ENCODE results near the gene SETDB1.

DNA sequence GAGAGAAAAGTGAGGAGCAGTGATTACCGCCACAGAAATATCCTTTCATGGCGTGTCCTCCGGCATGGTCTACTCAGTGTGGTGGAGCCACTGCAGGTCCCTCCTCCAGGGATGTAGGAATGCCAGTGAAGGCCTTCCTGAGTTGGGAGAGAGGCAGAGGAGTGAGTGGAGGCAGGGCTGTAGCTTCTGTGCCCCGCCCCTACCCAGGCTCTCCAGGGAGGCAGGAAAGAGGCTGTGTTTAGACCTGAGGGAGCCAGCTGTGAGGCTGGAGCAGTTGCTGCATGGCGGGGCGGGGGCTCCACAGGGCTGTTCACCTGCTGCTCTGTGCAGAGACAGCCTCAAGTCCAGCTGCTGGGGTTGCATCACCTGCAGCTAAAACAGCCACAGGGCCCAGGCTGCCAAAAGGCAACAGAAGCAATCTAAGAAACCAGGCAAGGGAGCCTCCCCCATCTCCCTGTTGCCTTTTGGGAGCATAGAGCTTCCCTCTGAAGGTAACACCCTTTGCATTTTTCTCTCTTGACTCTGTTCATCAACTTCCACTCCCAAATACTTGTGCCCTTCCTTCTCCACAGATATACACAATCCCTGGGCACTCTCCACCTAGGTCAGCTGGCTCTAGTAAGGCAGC is 55.1 kb downstream of the SETDB1 start:
- TF ChIP-seq, protein P1, sequence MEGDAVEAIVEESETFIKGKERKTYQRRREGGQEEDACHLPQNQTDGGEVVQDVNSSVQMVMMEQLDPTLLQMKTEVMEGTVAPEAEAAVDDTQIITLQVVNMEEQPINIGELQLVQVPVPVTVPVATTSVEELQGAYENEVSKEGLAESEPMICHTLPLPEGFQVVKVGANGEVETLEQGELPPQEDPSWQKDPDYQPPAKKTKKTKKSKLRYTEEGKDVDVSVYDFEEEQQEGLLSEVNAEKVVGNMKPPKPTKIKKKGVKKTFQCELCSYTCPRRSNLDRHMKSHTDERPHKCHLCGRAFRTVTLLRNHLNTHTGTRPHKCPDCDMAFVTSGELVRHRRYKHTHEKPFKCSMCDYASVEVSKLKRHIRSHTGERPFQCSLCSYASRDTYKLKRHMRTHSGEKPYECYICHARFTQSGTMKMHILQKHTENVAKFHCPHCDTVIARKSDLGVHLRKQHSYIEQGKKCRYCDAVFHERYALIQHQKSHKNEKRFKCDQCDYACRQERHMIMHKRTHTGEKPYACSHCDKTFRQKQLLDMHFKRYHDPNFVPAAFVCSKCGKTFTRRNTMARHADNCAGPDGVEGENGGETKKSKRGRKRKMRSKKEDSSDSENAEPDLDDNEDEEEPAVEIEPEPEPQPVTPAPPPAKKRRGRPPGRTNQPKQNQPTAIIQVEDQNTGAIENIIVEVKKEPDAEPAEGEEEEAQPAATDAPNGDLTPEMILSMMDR (IDR thresholded peaks at IDR 0.05), result no peak
- TF ChIP-seq POLR2A (IDR thresholded peaks at IDR 0.05), result no peak

Measured in adrenal gland (tissue), 5 donors.